Measurements from ENCODE around the gene UTP20.

DNA sequence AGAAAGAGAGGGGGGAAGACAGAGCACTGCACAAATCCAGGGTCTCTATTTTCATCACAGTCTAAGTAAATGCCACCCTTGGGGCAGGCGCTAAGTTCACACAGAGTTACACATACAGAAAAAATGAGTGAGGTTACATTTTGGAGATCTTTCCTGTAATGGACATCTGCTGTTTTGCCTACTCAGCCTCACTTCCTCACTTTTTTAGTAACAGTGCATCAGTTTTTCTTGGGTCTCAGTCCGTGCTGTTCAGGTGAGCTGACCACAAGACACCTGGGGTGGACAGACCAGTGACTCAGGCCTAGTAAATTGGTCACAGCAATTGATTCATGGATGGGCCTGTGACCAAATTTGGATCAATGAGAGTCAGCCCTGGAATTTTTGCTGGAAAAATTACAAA lies 36.3 kb upstream of the UTP20 start:
- TF ChIP-seq EZH2 (IDR thresholded peaks at IDR 0.05; ENCODE audit: insufficient read depth, poor library complexity, severe bottlenecking) (no peak), EZH2phosphoT487 (IDR thresholded peaks at IDR 0.05; ENCODE audit: insufficient read depth, low read depth) (no peak)

All from GM23248 (cell line).